NCI-H2227 (cell line): Measurements from ENCODE around the gene SLC50A1.

Source experiments
- DNase-seq: peaks from one replicate; lab custom pipeline; 2025; ENCODE audit not compliant: unreplicated experiment; lab: John Stamatoyannopoulos, UW

The SLC50A1 gene

GRCh38 chr1:155169541-155169940 is 33.9 kb downstream of the SLC50A1 start:
- no peak for DNase-seq

DNA sequence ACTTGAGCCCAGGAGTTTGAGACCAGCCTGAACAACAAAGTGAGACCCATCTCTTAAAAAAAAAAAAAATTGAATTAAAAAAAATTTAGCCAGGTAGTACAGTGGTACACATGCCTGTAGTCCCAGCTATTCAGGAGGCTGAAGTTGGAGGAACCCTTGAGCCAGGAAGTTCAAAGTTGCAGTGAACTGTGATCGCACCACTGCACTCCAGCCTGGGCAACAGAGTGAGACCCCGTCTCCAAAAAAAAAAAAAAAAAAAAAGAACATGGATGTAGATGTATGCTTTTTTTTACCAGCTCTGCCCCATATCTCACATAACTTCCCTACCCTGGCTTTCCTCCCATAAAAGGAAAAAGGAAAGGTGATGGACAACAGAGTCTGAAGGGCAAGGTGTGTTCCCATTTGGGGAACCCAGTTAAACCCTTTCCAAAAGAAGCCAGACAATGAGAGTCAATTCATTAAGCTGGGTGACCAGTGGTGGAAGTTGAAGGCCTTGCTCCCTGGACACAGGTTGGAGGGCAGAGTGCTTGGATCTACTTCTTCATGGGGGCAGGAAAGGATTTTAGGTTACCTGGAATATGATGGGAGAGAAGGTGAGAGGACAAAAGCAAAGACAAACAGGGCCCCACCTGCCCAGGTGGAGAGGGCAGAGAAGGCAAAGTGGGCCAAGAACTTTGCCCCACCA is 34.6 kb downstream of the SLC50A1 start:
- DNase-seq: no peak

DNA sequence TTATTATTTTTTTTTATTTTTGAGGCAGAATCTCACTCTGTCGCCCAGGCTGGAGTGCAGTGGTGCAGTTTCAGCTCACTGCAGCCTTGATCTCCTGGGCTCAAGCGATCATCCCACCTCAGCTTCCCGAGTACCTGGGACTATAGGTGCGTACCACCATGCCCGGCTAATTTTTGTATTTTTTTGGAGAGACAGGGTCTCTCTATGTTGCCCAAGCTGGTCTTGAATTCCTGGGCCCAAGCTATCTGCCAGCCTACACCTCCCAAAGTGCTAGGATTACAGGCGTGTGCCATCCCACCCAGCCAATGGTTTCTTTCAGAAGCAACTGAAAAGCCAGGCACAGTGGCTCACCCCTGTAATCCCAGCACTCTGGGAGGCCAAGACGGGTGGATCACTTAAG is 35.2 kb downstream of the SLC50A1 start:
- no peak for DNase-seq

DNA sequence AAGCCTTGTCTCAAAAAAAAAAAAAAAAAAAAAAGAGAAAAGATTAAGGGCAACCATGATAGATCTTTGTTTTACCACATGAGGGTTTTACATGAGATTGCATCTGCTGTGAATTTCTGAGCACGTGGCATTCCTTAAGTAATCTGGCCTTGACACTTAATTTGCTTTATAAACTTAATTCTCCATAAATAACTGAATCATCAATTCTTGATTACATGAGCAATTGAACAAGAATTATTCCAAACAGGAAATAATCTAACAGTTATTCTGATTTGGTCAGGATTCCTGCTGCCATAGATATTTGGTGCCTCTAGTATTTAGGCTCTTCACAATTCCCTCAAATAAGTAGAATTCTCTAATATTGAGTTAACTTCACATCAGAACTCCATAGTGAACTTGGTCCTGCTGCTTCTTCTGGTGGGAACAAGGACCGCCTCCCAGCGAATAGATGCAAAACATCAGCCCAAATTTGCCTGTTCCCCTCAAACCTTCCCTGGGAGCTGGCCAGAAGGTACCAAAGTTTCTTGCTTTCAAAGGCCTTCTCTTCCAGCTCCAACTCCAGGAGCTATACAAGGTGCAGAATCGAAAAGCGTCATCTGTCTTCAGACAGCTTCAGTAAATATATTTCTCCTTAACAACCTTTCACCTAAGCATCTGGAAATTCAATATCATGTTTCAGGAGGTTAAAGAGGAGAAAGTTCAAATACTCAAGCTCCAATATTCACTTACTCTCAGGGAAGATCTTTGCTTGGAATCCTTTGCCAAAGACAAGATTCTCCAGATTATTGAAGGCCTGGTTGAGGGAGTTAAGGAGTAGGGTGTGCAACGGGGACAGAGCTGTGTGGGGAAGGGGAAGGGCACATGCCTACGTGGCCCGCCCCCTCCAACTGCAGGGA is 36.4 kb downstream of the SLC50A1 start:
- DNase-seq: no peak

DNA sequence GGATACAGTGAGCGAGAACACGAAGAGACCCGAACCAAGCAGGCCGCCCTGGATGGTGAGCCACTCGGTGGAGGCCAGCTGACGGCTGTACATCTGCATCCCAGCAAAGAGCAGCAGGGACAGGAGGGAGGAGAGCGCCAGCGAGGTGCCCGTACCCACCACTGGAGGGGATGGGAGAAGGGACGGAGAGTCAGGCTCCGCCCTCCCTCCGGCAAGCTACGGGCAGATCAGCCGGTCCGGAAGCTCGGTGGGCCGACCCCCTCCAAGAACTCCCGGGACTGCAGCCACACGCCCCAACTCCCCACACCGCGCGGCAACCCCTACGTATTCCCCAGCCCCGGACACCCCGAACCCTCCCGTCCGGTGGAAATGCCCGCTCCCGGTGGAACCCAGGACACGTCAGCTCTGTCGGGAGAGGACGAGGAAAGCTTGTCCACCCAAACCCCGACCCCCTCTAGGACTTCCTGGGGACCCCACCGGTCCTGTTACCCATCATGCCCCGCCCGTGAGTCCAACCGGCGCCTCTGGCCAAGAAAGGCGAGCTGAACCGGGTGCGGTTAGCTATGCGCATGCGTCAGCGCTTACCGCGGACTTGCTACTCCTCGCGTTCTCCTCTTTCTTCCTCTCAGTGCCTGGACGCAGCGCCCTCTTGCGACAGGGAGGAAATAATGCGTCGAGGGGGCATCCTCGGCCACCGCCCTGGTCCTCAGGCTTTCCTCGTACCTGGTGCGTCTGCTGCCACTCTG is 37.3 kb downstream of the SLC50A1 start, which contains the start of gene KRTCAP2:
KRTCAP2 (minus strand) TSS at position 573 of the 746 bp plus-strand sequence; CDS start at position 493, 80 bp downstream.
- peak; percentile 98 for DNase-seq

DNA sequence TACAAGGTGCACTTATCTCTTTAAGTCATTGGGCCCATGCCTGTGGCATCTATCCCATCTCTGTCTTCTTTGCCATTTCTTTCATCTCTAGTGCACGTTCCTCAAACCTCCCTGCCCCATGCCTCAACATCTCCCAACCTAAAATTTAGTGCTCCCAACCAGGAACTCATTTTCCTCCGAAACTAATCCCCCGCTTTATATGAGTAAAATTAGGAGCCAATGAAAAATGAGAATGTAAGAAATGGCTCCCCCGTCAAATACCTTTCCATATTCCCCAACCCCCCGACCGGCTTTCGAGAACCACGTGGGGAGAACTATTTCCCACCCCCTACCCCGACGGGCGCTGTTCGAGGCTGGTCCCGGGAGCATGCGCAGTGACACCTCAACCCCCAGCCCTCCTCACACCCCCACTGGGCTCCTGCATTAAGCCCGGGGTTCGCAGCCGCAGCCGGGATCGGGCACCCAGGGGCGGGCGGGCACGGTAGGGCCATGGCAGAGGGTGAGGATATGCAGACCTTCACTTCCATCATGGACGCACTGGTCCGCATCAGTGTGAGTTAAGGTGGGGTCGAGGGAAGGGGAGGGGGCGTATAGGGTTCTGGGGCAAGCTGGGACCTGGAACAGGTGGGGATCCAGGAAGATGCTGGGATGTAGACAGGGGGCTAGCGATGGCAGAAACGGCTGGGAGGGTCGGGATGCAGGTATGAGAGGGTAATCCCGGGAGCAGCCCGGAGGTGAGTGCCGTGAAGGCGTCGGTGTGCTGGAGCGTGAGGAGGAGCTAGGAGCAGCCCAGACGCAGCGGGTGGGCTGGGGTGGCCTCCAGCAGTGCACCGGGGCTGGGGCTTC is 38.0 kb downstream of the SLC50A1 start, which contains the start of gene TRIM46:
TRIM46 (plus strand) TSS at position 372 of the 846 bp plus-strand sequence; CDS start at position 490, 118 bp downstream.
- DNase-seq: peak; percentile 90

GRCh38 chr1:155174324-155175280 is 39.0 kb downstream of the SLC50A1 start:
- DNase-seq: peak; percentile 90

DNA sequence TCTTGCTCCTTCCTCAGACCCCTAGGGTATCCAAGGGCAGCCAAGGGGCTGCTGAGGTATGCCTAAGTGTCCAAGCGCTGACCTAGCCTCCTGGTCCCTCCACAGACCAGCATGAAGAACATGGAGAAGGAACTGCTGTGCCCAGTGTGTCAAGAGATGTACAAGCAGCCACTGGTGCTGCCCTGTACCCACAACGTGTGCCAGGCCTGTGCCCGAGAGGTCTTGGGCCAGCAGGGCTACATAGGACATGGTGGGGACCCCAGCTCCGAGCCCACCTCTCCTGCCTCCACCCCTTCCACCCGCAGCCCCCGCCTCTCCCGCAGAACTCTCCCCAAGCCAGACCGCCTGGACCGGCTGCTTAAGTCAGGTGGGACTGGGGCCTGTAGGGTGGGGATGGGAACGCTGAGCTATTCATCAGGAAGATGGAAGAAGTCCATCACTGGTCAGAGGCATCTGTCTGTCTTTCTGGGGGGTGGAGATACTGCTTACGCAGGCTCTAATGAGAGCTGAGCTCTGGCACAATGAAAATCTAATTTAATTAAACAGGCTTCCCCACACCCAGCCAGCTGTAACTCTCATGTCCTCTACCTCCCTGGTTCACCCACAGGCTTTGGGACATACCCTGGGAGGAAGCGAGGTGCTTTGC is 39.8 kb downstream of the SLC50A1 start:
- no peak for DNase-seq

DNA sequence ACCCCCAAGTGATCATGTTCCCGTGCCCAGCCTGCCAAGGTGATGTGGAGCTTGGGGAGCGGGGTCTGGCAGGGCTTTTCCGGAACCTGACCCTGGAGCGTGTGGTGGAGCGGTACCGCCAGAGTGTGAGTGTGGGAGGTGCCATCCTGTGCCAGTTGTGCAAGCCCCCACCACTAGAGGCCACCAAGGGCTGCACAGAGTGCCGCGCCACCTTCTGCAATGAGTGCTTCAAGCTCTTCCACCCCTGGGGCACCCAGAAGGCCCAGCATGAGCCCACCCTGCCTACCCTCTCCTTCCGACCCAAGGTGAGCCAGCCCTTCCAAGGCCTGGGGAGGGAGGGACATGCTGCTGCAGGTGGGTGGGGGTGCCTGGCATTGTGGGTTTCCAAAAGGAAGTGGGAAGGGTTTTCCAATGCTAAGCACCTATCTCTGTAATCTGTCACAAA is 40.3 kb downstream of the SLC50A1 start:
- no peak for DNase-seq

GRCh38 chr1:155176544-155177071 is 41.0 kb downstream of the SLC50A1 start:
- peak; percentile 86 for DNase-seq

DNA sequence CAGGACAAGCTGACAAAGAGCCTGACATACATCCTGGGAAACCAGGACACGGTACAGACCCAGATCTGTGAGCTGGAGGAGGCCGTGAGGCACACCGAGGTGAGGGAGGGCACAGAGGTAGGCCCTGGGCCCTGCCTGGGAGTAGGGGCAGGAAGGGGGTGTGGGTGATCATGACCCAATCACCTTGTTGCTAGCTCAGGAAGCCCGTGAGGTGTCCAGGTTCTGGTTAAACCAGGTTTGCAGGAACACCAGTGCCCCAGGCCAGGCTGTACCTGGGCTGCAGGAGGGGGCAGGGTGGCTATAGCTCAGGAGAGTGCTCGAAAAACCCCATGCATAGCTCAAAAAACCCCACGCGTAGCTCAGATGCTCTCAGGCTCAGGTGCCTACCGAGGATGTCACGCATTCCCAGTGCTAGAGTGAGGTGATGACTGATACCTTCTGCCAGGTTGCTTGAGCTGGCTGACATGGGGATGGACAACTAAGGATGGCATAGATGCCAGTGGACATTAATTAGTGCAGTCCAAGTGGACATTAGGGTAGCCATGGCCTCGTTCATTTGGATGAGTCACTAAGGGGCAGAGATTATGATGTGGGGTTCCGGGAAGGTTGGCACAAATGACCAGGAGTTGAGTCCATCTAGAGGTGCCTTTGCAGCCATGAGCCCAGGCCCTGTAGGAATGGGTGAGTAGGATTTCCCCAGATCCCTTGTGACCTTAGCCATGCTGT is 41.7 kb downstream of the SLC50A1 start:
- no peak for DNase-seq

GRCh38 chr1:155177918-155178281 is 42.2 kb downstream of the SLC50A1 start:
- no peak for DNase-seq

DNA sequence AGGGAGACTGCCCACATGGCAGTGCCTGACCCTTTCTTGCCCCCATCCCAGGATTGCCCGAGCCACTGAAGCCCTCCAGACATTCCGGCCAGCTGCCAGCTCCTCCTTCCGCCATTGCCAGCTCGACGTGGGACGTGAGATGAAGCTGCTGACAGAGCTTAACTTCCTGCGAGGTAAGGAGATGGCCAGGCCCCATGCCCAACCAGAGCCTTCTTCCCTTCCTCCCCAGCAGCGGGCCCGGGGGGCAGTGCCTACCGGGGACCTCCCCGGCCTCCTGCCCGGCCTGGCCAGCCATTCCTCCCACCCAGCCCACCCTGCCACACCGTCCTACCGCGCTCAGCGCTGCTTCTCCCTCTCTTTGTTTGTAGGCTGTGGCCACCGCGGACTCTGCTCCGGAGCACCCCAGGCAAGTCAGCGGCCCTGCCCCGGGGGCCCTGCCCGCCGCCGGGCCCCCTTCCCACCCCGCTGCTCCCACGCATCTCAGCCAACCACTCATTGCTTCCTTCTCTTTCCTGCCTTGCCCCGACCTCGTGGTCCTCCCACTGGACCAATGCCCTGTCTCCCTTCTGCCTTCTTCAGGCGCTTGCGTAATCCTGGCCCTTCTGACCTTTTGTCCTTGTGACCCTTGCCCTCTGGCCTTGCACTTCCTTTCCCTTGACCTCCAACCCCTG is 42.9 kb downstream of the SLC50A1 start:
- no peak for DNase-seq

DNA sequence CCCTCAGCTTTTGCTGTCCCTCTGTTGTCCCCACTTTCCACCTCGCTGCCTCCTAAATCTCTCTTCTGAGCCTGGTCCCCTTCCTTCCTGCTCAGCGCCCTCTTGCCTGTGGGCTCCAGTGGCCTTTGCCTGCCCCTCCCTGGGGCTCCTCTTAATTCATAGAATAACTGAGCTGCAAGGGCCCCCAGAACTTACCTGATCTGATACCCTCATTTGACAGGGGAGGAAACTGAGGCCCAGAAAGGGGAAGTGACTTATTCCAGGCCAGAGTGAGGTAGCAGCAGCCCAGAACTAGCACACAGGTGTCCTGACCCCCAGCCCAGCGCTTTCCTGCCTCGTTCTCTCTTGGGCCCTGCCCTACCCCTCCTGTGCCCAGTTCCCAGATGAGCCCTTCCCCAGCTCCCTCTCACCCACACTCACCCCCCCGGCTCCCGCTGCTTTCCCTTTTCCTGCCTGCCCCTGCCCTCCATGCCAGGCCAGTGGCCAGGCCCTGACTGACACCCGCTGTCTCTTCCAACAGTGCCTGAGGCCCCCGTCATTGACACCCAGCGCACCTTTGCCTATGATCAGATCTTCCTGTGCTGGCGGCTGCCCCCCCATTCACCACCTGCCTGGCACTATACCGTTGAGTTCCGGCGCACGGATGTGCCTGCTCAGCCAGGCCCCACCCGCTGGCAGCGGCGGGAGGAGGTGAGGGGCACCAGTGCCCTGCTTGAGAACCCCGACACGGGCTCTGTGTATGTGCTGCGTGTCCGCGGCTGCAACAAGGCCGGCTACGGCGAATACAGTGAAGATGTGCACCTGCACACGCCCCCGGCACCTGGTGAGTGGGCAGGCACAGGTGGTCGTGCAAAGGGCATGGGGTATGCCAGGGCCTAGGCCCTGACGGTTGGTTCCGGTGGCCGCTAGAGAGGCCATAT is 43.7 kb downstream of the SLC50A1 start:
- DNase-seq: no peak

DNA sequence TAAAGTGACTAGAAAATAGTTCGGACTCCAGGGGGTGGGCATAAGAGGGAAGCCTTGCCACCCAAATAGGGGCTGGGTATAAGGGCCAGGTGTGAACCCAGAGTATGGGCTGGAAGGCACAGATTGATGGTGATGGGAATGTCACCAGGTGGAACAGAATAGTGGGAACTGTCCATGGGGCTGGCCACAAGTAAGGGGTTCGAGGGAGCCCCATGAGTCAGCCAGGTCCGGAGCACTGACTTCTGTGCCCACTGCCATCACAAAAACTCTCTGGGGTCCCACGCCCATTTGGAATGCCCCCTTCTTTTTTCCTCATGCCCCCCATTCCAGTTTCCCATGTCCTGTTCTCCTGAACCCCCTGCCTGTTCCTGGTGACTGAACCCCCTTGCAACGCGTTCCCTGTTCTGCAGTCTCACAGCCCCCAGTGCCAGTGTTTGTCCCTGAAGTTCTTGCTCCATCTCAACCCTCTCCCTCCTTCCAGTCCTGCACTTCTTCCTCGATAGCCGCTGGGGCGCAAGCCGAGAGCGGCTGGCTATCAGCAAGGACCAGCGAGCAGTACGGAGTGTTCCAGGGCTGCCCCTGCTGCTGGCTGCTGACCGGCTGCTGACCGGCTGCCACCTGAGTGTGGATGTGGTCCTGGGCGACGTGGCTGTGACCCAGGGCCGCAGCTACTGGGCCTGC is 45.9 kb downstream of the SLC50A1 start:
- DNase-seq: no peak
